Nephron (organoid): ENCODE measurements around the gene CCDC141.

ENCODE experiments used
- H3K27ac Mint-ChIP-seq, 3 experiments: 2 replicates each; pipeline ENCODE4 v1.8.0; 2020; ENCODE audit warnings: mixed read lengths in 3 of 3, mild to moderate bottlenecking in 2 of 3, moderate library complexity in 1 of 3
- H3K27me3 Mint-ChIP-seq: 2 replicates; pipeline ENCODE4 v1.8.0; 2021; ENCODE audit warnings: low read depth, mild to moderate bottlenecking, moderate library complexity, mixed read lengths
- H3K36me3 Mint-ChIP-seq: 2 replicates; pipeline ENCODE4 v1.8.0; 2020; ENCODE audit warnings: low read depth, mixed read lengths
- H3K4me1 Mint-ChIP-seq: 2 replicates; pipeline ENCODE4 v1.8.0; 2020; ENCODE audit warnings: mixed read lengths
- H3K4me3 Mint-ChIP-seq, 3 experiments: 2 replicates each; pipeline ENCODE4 v1.8.0; 2020; ENCODE audit warnings: mild to moderate bottlenecking in 3 of 3, mixed read lengths in 3 of 3, moderate library complexity in 2 of 3
- H3K9me3 Mint-ChIP-seq: 2 replicates; pipeline ENCODE4 v1.8.0; 2020; ENCODE audit warnings: mixed read lengths
- TF ChIP-seq, protein P1 (sequence below), 3 experiments: fragments of 200-600 bp; sonication (generic); IDR thresholded peaks; one replicate each; pipeline ENCODE4 v1.5.0; 2021; ENCODE audit warnings: antibody characterized with exemption in 3 of 3; ENCODE audit not compliant: unreplicated experiment in 3 of 3

The CCDC141 gene

DNA sequence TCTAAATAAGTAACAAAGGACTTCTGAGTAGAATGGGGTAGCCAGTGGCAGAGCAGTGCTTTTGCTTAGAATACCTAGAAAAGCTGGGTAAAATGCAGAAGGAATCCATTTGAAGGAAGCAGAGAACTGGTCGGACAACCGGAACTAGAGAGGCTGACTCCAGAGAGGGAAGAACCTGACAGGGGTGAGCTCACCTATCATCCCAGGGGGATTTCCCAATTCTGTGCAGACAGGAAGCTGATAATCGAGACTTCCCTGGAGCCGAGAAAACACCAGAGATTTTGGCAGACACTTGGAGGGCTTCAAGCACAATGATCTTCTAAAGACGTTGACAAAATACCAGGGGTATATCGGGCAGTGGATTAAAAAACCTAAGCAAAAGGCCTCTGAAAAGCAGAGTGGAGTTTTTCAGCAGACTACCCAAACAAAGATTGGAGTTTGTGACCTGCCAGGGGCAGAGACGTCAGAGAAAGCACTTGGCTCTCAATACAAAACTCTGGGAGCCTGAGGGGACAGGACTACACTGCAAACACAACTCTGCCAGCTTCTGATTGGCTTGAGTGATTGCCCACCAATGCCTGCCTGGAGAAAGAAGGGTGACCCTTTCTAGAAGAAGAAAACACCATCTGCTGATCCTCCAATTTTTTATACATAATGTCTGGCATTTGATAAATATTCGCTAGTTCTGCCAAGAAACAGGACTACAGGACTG is 175.3 kb downstream of the CCDC141 start:
- Mint-ChIP-seq H3K36me3 (no peaks in the 10 kb centered on the region), H3K27ac (no peak overlapping the region), H3K4me1 (peaks cover 9% of the 10 kb centered on the region), H3K4me3 (no peak overlapping the region), H3K9me3 (no peaks in the 10 kb centered on the region), H3K27me3 (peaks cover 4% of the 10 kb centered on the region)
- TF ChIP-seq, protein P1, sequence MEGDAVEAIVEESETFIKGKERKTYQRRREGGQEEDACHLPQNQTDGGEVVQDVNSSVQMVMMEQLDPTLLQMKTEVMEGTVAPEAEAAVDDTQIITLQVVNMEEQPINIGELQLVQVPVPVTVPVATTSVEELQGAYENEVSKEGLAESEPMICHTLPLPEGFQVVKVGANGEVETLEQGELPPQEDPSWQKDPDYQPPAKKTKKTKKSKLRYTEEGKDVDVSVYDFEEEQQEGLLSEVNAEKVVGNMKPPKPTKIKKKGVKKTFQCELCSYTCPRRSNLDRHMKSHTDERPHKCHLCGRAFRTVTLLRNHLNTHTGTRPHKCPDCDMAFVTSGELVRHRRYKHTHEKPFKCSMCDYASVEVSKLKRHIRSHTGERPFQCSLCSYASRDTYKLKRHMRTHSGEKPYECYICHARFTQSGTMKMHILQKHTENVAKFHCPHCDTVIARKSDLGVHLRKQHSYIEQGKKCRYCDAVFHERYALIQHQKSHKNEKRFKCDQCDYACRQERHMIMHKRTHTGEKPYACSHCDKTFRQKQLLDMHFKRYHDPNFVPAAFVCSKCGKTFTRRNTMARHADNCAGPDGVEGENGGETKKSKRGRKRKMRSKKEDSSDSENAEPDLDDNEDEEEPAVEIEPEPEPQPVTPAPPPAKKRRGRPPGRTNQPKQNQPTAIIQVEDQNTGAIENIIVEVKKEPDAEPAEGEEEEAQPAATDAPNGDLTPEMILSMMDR (IDR thresholded peaks at IDR 0.05; ENCODE audit: unreplicated experiment in 3 of 3): no peak

GRCh38 chr2:178873912-178874311 is 176.0 kb downstream of the CCDC141 start:
- H3K27me3 Mint-ChIP-seq: peaks cover 4% of the 10 kb centered on the region
- H3K4me1 Mint-ChIP-seq: peaks cover 15% of the 10 kb centered on the region
- no peaks in the 10 kb centered on the region for H3K36me3 Mint-ChIP-seq
- TF ChIP-seq, protein P1 (IDR thresholded peaks at IDR 0.05; ENCODE audit: unreplicated experiment in 3 of 3): no peak
- no peak overlapping the region for H3K4me3 Mint-ChIP-seq
- no peaks in the 10 kb centered on the region for H3K9me3 Mint-ChIP-seq
- no peak overlapping the region for H3K27ac Mint-ChIP-seq

- no peaks in the 10 kb centered on the region for H3K36me3 Mint-ChIP-seq
- peaks cover 15% of the 10 kb centered on the region for H3K4me1 Mint-ChIP-seq
- no peak overlapping the region for H3K27ac Mint-ChIP-seq
- TF ChIP-seq, protein P1 (IDR thresholded peaks at IDR 0.05; ENCODE audit: unreplicated experiment in 3 of 3): no peak
- H3K9me3 Mint-ChIP-seq: no peaks in the 10 kb centered on the region
- peaks cover 7% of the 10 kb centered on the region for H3K27me3 Mint-ChIP-seq
- no peak overlapping the region for H3K4me3 Mint-ChIP-seq
Observed at GRCh38 chr2:178871536-178871935, 178.4 kb downstream of the CCDC141 start.

- H3K9me3 Mint-ChIP-seq: no peaks in the 10 kb centered on the region
- H3K27me3 Mint-ChIP-seq: peaks cover 7% of the 10 kb centered on the region
- H3K4me1 Mint-ChIP-seq: peaks cover 19% of the 10 kb centered on the region
- no peak overlapping the region for H3K4me3 Mint-ChIP-seq
- no peaks in the 10 kb centered on the region for H3K36me3 Mint-ChIP-seq
- H3K27ac Mint-ChIP-seq: no peak overlapping the region
- TF ChIP-seq, protein P1 (IDR thresholded peaks at IDR 0.05; ENCODE audit: unreplicated experiment in 3 of 3): no peak
Observed at GRCh38 chr2:178870703-178871102, 179.2 kb downstream of the CCDC141 start.

DNA sequence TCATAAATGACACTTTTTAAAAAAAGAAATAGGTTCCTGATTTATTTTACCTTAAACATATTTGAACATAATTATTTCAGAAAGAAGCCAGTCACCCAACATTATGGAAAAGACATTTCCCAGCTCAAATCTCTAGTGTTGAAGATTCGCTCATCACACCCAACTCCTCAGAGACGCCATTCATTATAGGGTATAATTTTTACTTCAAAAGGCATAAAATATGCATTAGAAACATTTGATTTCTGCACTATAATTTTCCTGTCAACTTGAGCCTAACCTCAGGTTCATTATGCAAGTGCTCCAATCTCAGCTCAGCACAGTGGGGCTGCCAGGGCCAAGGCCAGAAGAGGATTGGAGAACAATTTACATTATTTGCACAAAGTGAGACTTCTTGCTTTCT is 183.9 kb downstream of the CCDC141 start:
- TF ChIP-seq, protein P1 (IDR thresholded peaks at IDR 0.05; ENCODE audit: unreplicated experiment in 3 of 3): no peak
- H3K4me3 Mint-ChIP-seq: peak overlapping the region in 1 of 3 experiments; percentile 34
- no peaks in the 10 kb centered on the region for H3K36me3 Mint-ChIP-seq
- peaks cover 7% of the 10 kb centered on the region for H3K27me3 Mint-ChIP-seq
- peaks cover 57% of the 10 kb centered on the region for H3K4me1 Mint-ChIP-seq
- peak overlapping the region in 1 of 3 experiments; percentile 21 for H3K27ac Mint-ChIP-seq
- H3K9me3 Mint-ChIP-seq: no peaks in the 10 kb centered on the region
